Uterus (tissue), 4 donors: ENCODE data around the gene ANKRD60. TPM values are rescaled to one million over a fixed set of nuclear protein-coding genes. Genes with fewer than 3 reads are reported as not detected.

Experiments used
- DNase-seq, 2 donors: peaks; one replicate each; pipeline ENCODE4 v3.0.0-alpha.2; 2019 to 2020
- H3K27ac ChIP-seq, 2 donors: fragments of 200-600 bp; sonication (generic); 1 replicate in 1 of 2; 2 replicates in 1 of 2; pipeline ENCODE4 v1.5.1; 2016 to 2018
- H3K27me3 ChIP-seq, 2 donors: fragments of 200-600 bp; sonication (generic); one replicate each; pipeline ENCODE4 v1.5.1; 2018 to 2019; ENCODE audit warnings: control low read depth in 1 of 2
- H3K36me3 ChIP-seq, 2 donors: fragments of 200-600 bp; sonication (generic); one replicate each; pipeline ENCODE4 v1.5.1; 2019; ENCODE audit warnings: control low read depth in 1 of 2
- H3K4me1 ChIP-seq, 2 donors: fragments of 200-600 bp; sonication (generic); one replicate each; pipeline ENCODE4 v1.5.1; 2018 to 2019; ENCODE audit warnings: control low read depth in 1 of 2
- H3K4me3 ChIP-seq, 2 donors: fragments of 200-600 bp; sonication (generic); 1 replicate in 1 of 2; 2 replicates in 1 of 2; pipeline ENCODE4 v1.5.1; 2018 to 2019; ENCODE audit warnings: mild to moderate bottlenecking in 1 of 2
- H3K9me3 ChIP-seq, 2 donors: fragments of 200-600 bp; sonication (generic); one replicate each; pipeline ENCODE4 v1.5.1; 2019; ENCODE audit warnings: control low read depth in 1 of 2
- CTCF ChIP-seq, 4 experiments: fragments of 200-600 bp in 2 of 4; fragments of 450-650 bp in 2 of 4; sonication (generic) in 2 of 4; IDR thresholded peaks; one replicate each; pipeline ENCODE4 v1.5.1; 2016 to 2019; ENCODE audit warnings: antibody characterized with exemption in 4 of 4, mild to moderate bottlenecking in 2 of 4, moderate library complexity in 1 of 4
- POLR2A ChIP-seq, 2 donors: fragments of 450-650 bp; IDR thresholded peaks; one replicate each; pipeline ENCODE4 v1.6.1; 2016; ENCODE audit warnings: antibody characterized with exemption in 2 of 2, mild to moderate bottlenecking in 1 of 2, moderate library complexity in 1 of 2
- intact Hi-C: fragments of 100-400 bp; cut with DNase I; formaldehyde crosslinking; loops from one replicate; pipeline ENCODE4 v1.15.1; 2023; ENCODE audit warnings: low total_unique reads
- total RNA-seq, 4 donors: library from RNA; depleted of rRNA in 3 of 4; stranded (reverse); fragments of >200 nt in 3 of 4; gene quantifications; one replicate each; pipeline versions ENCODE4 v1.1.0 to v1.2.4, GENCODE V29; 2014 to 2023
- donor health status: DM: yes; HTN: yes; CAD: no.

The ANKRD60 gene
- total RNA-seq, 4 donors from 2014 or later = not detected

- no peak overlapping the region for H3K4me3 ChIP-seq
- no peak for TF ChIP-seq POLR2A (IDR thresholded peaks at IDR 0.05)
- TF ChIP-seq CTCF (IDR thresholded peaks at IDR 0.05) = no peak
- no peaks in the 10 kb centered on the region for H3K9me3 ChIP-seq
- no peak overlapping the region for H3K27ac ChIP-seq
- no peak for DNase-seq
- no peaks in the 10 kb centered on the region for H3K4me1 ChIP-seq
- no peaks in the 10 kb centered on the region for H3K36me3 ChIP-seq
- intact Hi-C loops = no loop called here
- no peaks in the 10 kb centered on the region for H3K27me3 ChIP-seq
Measured at GRCh38 chr20:58251979-58252591, 23.6 kb upstream of the ANKRD60 start.

GRCh38 chr20:58251348-58251978 is 23.0 kb upstream of the ANKRD60 start:
- DNase-seq = no peak
- no peaks in the 10 kb centered on the region for H3K9me3 ChIP-seq
- H3K4me1 ChIP-seq = no peaks in the 10 kb centered on the region
- H3K27me3 ChIP-seq = no peaks in the 10 kb centered on the region
- H3K36me3 ChIP-seq = no peaks in the 10 kb centered on the region
- H3K4me3 ChIP-seq = no peak overlapping the region
- H3K27ac ChIP-seq = no peak overlapping the region
- intact Hi-C loops = no loop called here
- TF ChIP-seq CTCF (IDR thresholded peaks at IDR 0.05) (no peak), POLR2A (IDR thresholded peaks at IDR 0.05) (no peak)

GRCh38 chr20:58246346-58246745 is 17.9 kb upstream of the ANKRD60 start:
- Histone ChIP-seq H3K9me3 (no peaks in the 10 kb centered on the region), H3K4me3 (no peak overlapping the region), H3K27ac (no peak overlapping the region), H3K36me3 (no peaks in the 10 kb centered on the region), H3K4me1 (no peaks in the 10 kb centered on the region), H3K27me3 (no peaks in the 10 kb centered on the region)
- DNase-seq = no peak
- TF ChIP-seq CTCF (IDR thresholded peaks at IDR 0.05) = no peak
- TF ChIP-seq POLR2A (IDR thresholded peaks at IDR 0.05) = no peak
- intact Hi-C loops = no loop called here

GRCh38 chr20:58245931-58246330 is 17.5 kb upstream of the ANKRD60 start:
- Histone ChIP-seq H3K4me1 (no peaks in the 10 kb centered on the region), H3K36me3 (no peaks in the 10 kb centered on the region), H3K27ac (no peak overlapping the region), H3K27me3 (no peaks in the 10 kb centered on the region), H3K4me3 (no peak overlapping the region), H3K9me3 (no peaks in the 10 kb centered on the region)
- intact Hi-C loops = no loop called here
- DNase-seq = no peak
- no peak for TF ChIP-seq CTCF (IDR thresholded peaks at IDR 0.05)
- TF ChIP-seq POLR2A (IDR thresholded peaks at IDR 0.05) = no peak

GRCh38 chr20:58245181-58245891 is 16.9 kb upstream of the ANKRD60 start:
- DNase-seq = no peak
- no peak overlapping the region for H3K4me3 ChIP-seq
- TF ChIP-seq POLR2A (IDR thresholded peaks at IDR 0.05) = no peak
- TF ChIP-seq CTCF (IDR thresholded peaks at IDR 0.05) = no peak
- H3K36me3 ChIP-seq = no peaks in the 10 kb centered on the region
- H3K27me3 ChIP-seq = no peaks in the 10 kb centered on the region
- no peaks in the 10 kb centered on the region for H3K4me1 ChIP-seq
- H3K9me3 ChIP-seq = no peaks in the 10 kb centered on the region
- intact Hi-C loops = no loop called here
- H3K27ac ChIP-seq = no peak overlapping the region
